ENCODE data around the gene CDH5. TPM values are rescaled to one million over a fixed set of nuclear protein-coding genes. Genes with fewer than 3 reads are reported as not detected.

The CDH5 gene
- total and polyA plus RNA-seq, 2 donors (not counting 3 experiments of a cell fraction or from before 2014, with no cell fraction given): 765 to 815 TPM

GRCh38 chr16:66442502-66443268 is 76.2 kb downstream of the CDH5 start:
- Histone ChIP-seq H3K79me2 (ENCODE audit: control insufficient read depth, insufficient read depth, low read length) (no peaks in the 10 kb centered on the region), H3K4me3 (replicated peaks in 1 of 3; ENCODE audit: insufficient read depth in 1 of 3, low read depth in 1 of 3, low read length in 3 of 3) (no peak overlapping the region), H3K27ac (ENCODE audit: insufficient read depth, low read depth, low read length) (no peak overlapping the region), H3K4me2 (ENCODE audit: insufficient read depth, low read length) (no peak overlapping the region), H3K9me3 (replicated peaks; ENCODE audit: control insufficient read depth, insufficient read depth, low read length) (no peaks in the 10 kb centered on the region), H3K4me1 (ENCODE audit: control insufficient read depth, extremely low read depth, insufficient read depth, low read length) (no peaks in the 10 kb centered on the region), H2AFZ (ENCODE audit: low read depth, low read length) (no peak overlapping the region), H4K20me1 (replicated peaks; ENCODE audit: control insufficient read depth, extremely low read depth, insufficient read depth, low read length) (no peaks in the 10 kb centered on the region), H3K9me1 (replicated peaks; ENCODE audit: control insufficient read depth, extremely low read depth, insufficient read depth, low read length) (no peaks in the 10 kb centered on the region), H3K9ac (replicated peaks; ENCODE audit: extremely low read depth, insufficient read depth, low read length) (no peak overlapping the region), H3K36me3 (ENCODE audit: control insufficient read depth in 2 of 2, extremely low read depth in 1 of 2, insufficient read depth in 2 of 2, low read length in 2 of 2) (no peaks in the 10 kb centered on the region), H3K27me3 (ENCODE audit: control insufficient read depth in 2 of 2, insufficient read depth in 2 of 2, low read length in 2 of 2) (peaks cover 7 to 21% of the 10 kb centered on the region in 2 experiments)
- POLR2A ChIA-PET: interaction anchor here (0.6 kb wide), 1 partner anchor 243 kb away, joined by 3 read pairs; no protein-coding TSS in a partner anchor
- BruUV-seq (replicated peaks): no TSS peak
- intact Hi-C loops (cut with micrococcal nuclease) (no loop called here), dilution Hi-C loops (cut with MboI; ENCODE audit: extremely low pct_ligation_motif_present, low sequenced_read_pairs) (no loop called here)
- TF ChIP-seq, protein P1, sequence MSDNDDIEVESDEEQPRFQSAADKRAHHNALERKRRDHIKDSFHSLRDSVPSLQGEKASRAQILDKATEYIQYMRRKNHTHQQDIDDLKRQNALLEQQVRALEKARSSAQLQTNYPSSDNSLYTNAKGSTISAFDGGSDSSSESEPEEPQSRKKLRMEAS (IDR thresholded peaks at IDR 0.05; ENCODE audit: insufficient read depth, insufficient read length): no peak
- TF ChIP-seq JUN (IDR thresholded peaks at IDR 0.05; ENCODE audit: borderline replicate concordance, insufficient read depth, insufficient read length, low read depth): no peak
- no peak for TF ChIP-seq FOS (IDR thresholded peaks at IDR 0.05; ENCODE audit: borderline replicate concordance, insufficient read depth, low read length)
- no peak for TF ChIP-seq EZH2 (IDR thresholded peaks at IDR 0.05; ENCODE audit: borderline replicate concordance, low read depth, low read length, severe bottlenecking)
- TF ChIP-seq MYC (IDR thresholded peaks at IDR 0.05; ENCODE audit: low read depth, low read length): no peak
- TF ChIP-seq, protein P2, sequence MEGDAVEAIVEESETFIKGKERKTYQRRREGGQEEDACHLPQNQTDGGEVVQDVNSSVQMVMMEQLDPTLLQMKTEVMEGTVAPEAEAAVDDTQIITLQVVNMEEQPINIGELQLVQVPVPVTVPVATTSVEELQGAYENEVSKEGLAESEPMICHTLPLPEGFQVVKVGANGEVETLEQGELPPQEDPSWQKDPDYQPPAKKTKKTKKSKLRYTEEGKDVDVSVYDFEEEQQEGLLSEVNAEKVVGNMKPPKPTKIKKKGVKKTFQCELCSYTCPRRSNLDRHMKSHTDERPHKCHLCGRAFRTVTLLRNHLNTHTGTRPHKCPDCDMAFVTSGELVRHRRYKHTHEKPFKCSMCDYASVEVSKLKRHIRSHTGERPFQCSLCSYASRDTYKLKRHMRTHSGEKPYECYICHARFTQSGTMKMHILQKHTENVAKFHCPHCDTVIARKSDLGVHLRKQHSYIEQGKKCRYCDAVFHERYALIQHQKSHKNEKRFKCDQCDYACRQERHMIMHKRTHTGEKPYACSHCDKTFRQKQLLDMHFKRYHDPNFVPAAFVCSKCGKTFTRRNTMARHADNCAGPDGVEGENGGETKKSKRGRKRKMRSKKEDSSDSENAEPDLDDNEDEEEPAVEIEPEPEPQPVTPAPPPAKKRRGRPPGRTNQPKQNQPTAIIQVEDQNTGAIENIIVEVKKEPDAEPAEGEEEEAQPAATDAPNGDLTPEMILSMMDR (IDR thresholded peaks at IDR 0.05; ENCODE audit: extremely low read depth in 1 of 2, insufficient read depth in 1 of 2, low read depth in 1 of 2, low read length in 2 of 2): no peak
- CTCF ChIA-PET: interaction anchor here (0.8 to 1.2 kb wide), 7 partner anchors 8 to 166 kb away, joined by 3 to 4 read pairs (median 3); no protein-coding TSS in a partner anchor
- no peak for DNase-seq (ENCODE audit: low read depth, low spot score)
- FAIRE-seq: no peak

Measured in endothelial cell of umbilical vein (primary cell).